HepG2 (cell line): ENCODE measurements around the gene TRIP4. TPM values are rescaled to one million over a fixed set of nuclear protein-coding genes. Genes with fewer than 3 reads are reported as not detected.

Experiments
- AGO2 ChIP-seq: fragments of 200-400 bp; formaldehyde crosslinking; optimal IDR thresholded peaks from 2 replicates; pipeline ENCODE3; 2017; ENCODE audit warnings: mild to moderate bottlenecking, low read depth, low read length, moderate library complexity
- BCL6 ChIP-seq: IDR thresholded peaks from 2 replicates; pipeline ENCODE4 v1.6.1; 2016; ENCODE audit warnings: missing genetic modification reagents, missing compliant biosample characterization
- CBX2 ChIP-seq, 2 experiments: fragments of 200-600 bp in 1 of 2; sonication (generic); formaldehyde crosslinking in 1 of 2; IDR thresholded peaks; 2 replicates each; pipeline versions ENCODE4 v1.7.0 to v1.8.1; 2018 to 2022; ENCODE audit warnings: low read depth in 2 of 2, low read length in 1 of 2, mild to moderate bottlenecking in 1 of 2, missing genetic modification reagents in 1 of 2
- E2F2 ChIP-seq: sonication (generic); formaldehyde crosslinking; IDR thresholded peaks from 2 replicates; pipeline ENCODE4 v1.4.0; 2020; ENCODE audit warnings: missing genetic modification reagents, borderline replicate concordance
- FOXK2 ChIP-seq: fragments of 450-650 bp; IDR thresholded peaks from 2 replicates; pipeline ENCODE4 v1.6.1; 2016
- FOXO4 ChIP-seq: sonication (generic); formaldehyde crosslinking; conservative IDR thresholded peaks from 2 replicates; pipeline ENCODE4 v1.8.1; 2023; ENCODE audit warnings: missing genetic modification reagents
- HMGXB3 ChIP-seq: sonication (generic); formaldehyde crosslinking; IDR thresholded peaks from 2 replicates; pipeline ENCODE4 v1.4.0; 2020; ENCODE audit warnings: missing genetic modification reagents, borderline replicate concordance
- IKZF4 ChIP-seq: sonication (generic); formaldehyde crosslinking; IDR thresholded peaks from 2 replicates; pipeline ENCODE4 v1.5.1; 2020; ENCODE audit warnings: borderline replicate concordance, mild to moderate bottlenecking, low read depth, missing genetic modification reagents; ENCODE audit errors: not compliant biosample characterization
- KMT2A ChIP-seq: sonication (generic); formaldehyde crosslinking; IDR thresholded peaks from 2 replicates; pipeline ENCODE4 v1.4.0; 2020; ENCODE audit warnings: missing genetic modification reagents
- SAP130 ChIP-seq: IDR thresholded peaks from 2 replicates; pipeline ENCODE4 v1.6.1; 2016; ENCODE audit warnings: low read depth
- SNAPC5 ChIP-seq: sonication (generic); formaldehyde crosslinking; IDR thresholded peaks from 2 replicates; pipeline ENCODE4 v1.8.1; 2023; ENCODE audit warnings: mild to moderate bottlenecking, missing genetic modification reagents, borderline replicate concordance
- SRY ChIP-seq: sonication (generic); formaldehyde crosslinking; IDR thresholded peaks from 2 replicates; pipeline ENCODE4 v1.8.0; 2022; ENCODE audit warnings: mild to moderate bottlenecking, missing genetic modification reagents
- TFE3 ChIP-seq: IDR thresholded peaks from 2 replicates; pipeline ENCODE4 v1.6.1; 2016
- TP53 ChIP-seq: sonication (generic); formaldehyde crosslinking; conservative IDR thresholded peaks from 2 replicates; pipeline ENCODE4 v1.4.0; 2020; ENCODE audit warnings: missing genetic modification reagents
- ZBTB44 ChIP-seq: sonication (generic); formaldehyde crosslinking; IDR thresholded peaks from 2 replicates; pipeline ENCODE4 v1.4.0; 2020; ENCODE audit warnings: missing genetic modification reagents
- ZFP36L1 ChIP-seq: sonication (generic); formaldehyde crosslinking; IDR thresholded peaks from 2 replicates; pipeline ENCODE4 v1.8.0; 2022; ENCODE audit warnings: mild to moderate bottlenecking, missing genetic modification reagents, moderate library complexity
- ZNF143 ChIP-seq: sonication (generic); formaldehyde crosslinking; IDR thresholded peaks from 2 replicates; pipeline ENCODE4 v1.4.0; 2020; ENCODE audit warnings: missing genetic modification reagents
- ZNF451 ChIP-seq: sonication (generic); formaldehyde crosslinking; IDR thresholded peaks from 2 replicates; pipeline ENCODE4 v1.5.0; 2020; ENCODE audit warnings: mild to moderate bottlenecking, missing genetic modification reagents
- ZNF788 ChIP-seq: sonication (generic); formaldehyde crosslinking; IDR thresholded peaks from 2 replicates; pipeline ENCODE4 v1.5.0; 2020; ENCODE audit warnings: mild to moderate bottlenecking, missing genetic modification reagents, borderline replicate concordance
- ZSCAN25 ChIP-seq: sonication (generic); formaldehyde crosslinking; IDR thresholded peaks from 2 replicates; pipeline ENCODE4 v1.8.0; 2022; ENCODE audit warnings: mild to moderate bottlenecking, missing genetic modification reagents
- polyA plus RNA-seq, 8 experiments: library from polyadenylated mRNA; depleted of rRNA in 3 of 8; stranded (reverse) in 7 of 8; unstranded in 1 of 8; fragments of >200 nt; fragmentation: Illumina TruSeq in 4 of 8; extraction: Trizol in 4 of 8; gene quantifications; 2 replicates each; pipeline versions ENCODE4 v1.2.1 to v1.2.3, GENCODE V29; 2011 to 2016; ENCODE audit warnings: low read depth in 4 of 8, missing spikeins in 1 of 8, mixed read lengths in 1 of 8; ENCODE audit not compliant: insufficient read depth in 1 of 8
- total RNA-seq, 5 experiments: library from RNA; depleted of rRNA; stranded (reverse); fragments of >200 nt; fragmentation: Illumina TruSeq; extraction: Trizol; gene quantifications; 2 replicates each; pipeline ENCODE4 v1.2.3, GENCODE V29; 2016; ENCODE audit warnings: low read depth in 1 of 5

The TRIP4 gene
- total and polyA plus RNA-seq, 2 of the 13 experiments (the other 11 are each of a cell fraction or from before 2014, with no cell fraction given), result 7.1 to 11.8 TPM

- TF ChIP-seq E2F2 (CRISPR knock-in tag), result no peak
- peak; percentile 94 for TF ChIP-seq ZNF788 (CRISPR knock-in tag)
- TF ChIP-seq ZBTB44 (CRISPR knock-in tag), result no peak
- TF ChIP-seq HMGXB3 (CRISPR knock-in tag), result no peak
- TF ChIP-seq SNAPC5 (CRISPR knock-in tag), result no peak
- TF ChIP-seq FOXO4 (CRISPR knock-in tag), result no peak
- TF ChIP-seq ZFP36L1 (CRISPR knock-in tag), result no peak
- no peak for TF ChIP-seq FOXK2
- TF ChIP-seq CBX2 (IDR thresholded peaks at IDR 0.05; ENCODE audit: low read depth, low read length), result no peak
- TF ChIP-seq CBX2 (CRISPR knock-in tag; IDR thresholded peaks at IDR 0.05; ENCODE audit: low read depth), result no peak
- peak; percentile 79 for TF ChIP-seq AGO2
- TF ChIP-seq ZNF143 (CRISPR knock-in tag), result no peak
- no peak for TF ChIP-seq TP53 (CRISPR knock-in tag)
- peak; percentile 81 for TF ChIP-seq SAP130 (CRISPR knock-in tag)
- TF ChIP-seq IKZF4, result no peak
- TF ChIP-seq ZNF451, result 0 out of 2 replicates have a peak, but pooled peaks have one; percentile 57
- TF ChIP-seq ZSCAN25 (CRISPR knock-in tag), result no peak
- peak; percentile 66 for TF ChIP-seq BCL6 (CRISPR knock-in tag)
- no peak; the same call in 1 of the 2 replicates for TF ChIP-seq TFE3 (CRISPR knock-in tag)
- TF ChIP-seq KMT2A (CRISPR knock-in tag), result peak; percentile 86
- peak; percentile 67; the same call in 1 of the 2 replicates for TF ChIP-seq SRY (CRISPR knock-in tag)
These were observed 72.6 kb downstream of the TRIP4 start, which contains the start of gene ZNF609 (continued) for GRCh38 chr15:64460206-64460723.
